IPS DF 19.7 (cell line): Measurements from ENCODE around the gene HSPA4L.

ENCODE experiments used
- DNase-seq: peaks from one replicate; pipeline ENCODE4 v3.0.0-alpha.2; 2013; ENCODE audit warnings: low read depth, low spot score

HSPA4L gene

DNA sequence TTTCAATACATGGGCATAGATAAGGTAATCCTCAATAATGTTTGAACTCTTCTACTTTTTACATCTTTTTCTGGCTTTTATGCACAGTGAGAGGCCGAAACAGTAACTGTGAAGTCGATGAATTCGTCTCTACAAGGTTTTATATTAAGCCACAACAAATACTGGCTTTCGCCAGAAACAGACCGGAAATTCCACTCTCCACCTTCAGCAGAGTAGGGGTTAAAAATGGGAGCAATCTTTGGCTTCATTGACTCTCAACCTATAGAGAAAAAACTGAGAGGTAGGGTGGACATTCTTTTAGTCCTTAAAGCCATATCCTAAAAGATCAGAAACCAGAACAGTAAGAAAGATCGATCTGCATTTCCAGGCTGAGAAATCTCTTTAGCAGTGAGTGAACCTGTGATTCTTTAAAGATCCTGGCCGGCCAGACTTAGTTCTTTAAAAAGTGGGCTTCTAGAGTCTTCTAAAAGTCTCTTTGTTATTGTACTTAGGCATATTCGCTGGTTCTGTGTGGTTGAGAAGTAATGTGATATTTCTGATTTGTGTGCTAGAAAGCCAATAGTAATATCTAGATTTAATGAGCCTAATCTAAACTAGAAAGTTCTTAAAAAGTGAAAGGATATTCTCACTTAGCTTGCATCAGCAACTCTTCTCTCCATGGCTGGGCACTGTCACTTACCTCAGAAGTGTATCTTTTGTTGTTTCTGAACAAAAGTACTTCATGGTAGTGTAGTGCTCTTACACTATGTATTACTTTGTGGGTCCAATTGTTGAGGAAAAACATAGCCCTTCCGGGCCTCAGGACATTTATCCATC, 2.0 kb downstream of the HSPA4L start:
- DNase-seq = no peak

DNA sequence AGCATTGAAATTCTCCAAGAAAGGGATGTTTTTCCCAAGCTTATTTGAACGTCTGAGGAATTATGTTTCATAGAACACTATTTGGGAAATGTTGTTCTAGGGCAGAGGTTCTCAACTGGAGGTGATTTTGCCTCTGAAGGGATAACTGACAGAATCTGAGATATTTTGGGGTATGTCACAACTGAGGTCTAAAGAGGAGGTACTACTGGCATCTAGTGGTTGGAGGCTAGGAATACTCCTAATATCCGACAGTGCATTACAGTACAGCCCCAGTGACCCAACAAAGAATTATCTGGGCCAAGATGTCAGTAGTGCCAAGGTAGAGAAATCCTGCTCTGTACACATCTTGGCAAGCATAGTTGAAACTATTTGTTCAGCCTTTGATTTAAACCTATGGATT, 6.4 kb downstream of the HSPA4L start:
- peak; percentile 12 for DNase-seq

DNA sequence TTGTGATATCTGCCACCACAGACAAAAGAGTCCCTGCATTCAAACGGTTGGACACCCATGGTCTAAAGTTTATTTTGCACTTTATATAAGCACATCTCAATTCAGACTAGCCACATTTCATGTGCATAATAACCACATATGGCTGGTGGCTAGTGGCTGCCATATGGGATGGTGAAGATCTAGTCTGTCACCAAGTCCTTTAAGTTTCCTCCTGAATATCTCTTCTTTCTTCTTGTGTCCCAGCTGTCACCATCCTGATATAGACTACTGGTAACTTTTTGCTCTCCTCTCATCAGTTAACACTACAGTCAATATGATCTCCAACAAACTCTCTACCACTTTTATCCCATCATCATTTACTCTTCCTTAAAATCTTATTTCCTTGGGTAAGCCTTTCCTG, 9.3 kb downstream of the HSPA4L start:
- no peak for DNase-seq

DNA sequence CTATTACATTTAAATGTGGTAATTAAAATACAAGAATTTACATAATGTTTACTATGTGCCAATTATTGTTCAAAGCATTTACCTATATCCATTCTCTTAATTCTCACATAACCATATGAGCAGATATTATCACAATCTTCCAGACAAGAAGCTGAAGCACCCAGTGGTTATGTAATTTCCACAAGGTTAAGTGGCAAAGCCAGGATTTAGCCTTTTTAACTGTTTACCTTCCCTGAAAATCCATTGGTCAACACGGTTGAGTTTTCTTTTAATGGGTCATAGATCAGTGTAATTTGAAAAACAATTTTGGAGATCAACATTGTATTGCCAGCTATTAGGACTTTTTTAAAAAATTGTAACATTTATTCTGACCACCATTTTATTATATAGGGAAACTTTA, 11.4 kb downstream of the HSPA4L start:
- DNase-seq = no peak

DNA sequence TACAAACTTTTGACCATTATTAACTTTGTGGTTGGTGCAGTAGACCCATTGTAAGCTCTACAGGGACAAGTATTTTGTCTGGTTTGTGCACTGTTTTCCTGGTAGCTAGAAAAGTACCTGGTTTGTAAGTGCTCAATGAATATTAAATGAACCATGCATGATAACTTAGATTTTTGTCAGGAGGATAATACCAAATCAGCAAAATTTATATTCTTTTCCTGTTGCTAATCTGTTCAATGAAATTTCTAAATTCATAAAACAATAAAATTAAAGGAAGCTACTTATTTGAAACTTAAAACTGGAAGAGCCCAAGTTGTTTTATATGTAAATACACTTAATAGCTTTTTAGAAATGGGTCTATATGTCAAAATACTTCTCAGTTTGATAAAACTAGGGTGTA, 17.6 kb downstream of the HSPA4L start:
- DNase-seq = no peak

DNA sequence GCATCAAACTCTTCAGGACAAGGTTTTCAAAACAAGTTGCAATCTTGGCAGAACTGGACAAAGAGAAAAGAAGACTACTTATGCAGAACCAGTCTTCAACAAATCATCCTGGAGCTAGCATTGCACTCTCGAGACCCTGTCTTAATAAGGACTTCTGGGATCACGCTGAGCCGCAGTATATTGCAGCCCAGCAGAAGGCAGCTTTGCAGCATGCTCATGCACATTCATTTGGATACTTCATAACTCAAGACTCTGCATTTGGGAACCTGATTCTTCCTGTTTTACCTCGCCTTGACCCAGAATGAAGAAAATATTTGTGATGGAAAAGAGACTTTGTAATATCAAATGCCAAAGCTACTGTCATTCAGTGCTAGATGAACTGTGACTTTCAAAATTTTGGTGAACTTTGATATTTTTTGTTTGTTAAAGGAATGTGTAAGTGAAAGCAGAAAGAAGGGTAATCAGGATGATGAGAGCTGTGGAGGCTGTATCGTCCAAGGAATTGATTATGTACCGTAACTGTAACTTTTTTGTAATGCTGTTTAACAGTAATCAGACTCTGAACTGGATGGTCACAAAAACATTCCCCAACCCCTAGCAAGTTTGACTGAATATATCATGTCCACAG, 27.2 kb downstream of the HSPA4L start:
- no peak for DNase-seq

DNA sequence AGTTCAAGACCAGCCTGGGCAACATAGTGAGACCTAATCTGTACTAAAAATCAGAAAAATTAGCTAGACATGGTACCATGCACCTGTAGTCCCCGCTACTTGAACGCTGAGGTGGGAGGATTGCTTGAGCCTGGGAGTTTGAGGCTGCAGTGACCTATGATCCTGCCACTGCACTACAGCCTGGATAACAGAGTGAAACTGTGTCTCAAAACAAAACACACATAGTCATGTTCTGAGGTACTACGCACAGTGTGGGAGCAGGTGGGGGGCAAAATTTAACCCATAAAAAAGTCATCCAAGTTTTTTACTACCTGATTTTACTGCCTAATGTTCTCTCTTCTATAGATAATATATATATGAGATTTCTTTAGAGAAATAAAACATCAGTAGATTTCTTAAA, 28.4 kb downstream of the HSPA4L start:
- DNase-seq = no peak

DNA sequence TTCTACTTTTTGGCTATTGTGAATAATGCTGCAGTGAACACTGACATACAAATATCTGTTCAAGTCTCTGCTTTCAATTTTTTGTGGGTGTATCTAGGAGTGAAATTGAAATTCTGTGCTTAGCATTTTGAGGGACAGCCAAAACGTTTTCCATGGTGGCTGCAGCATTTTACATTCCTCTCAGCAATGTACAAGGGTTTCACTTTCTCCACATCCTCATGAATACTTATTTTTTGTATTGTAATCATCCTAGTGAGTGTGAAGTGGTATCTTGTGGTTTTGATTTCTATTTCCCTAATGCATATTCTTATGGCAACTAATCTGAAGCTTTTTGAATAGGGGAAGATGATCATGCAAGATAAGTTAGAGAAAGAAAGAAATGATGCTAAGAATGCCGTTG, 40.3 kb downstream of the HSPA4L start:
- DNase-seq = no peak

DNA sequence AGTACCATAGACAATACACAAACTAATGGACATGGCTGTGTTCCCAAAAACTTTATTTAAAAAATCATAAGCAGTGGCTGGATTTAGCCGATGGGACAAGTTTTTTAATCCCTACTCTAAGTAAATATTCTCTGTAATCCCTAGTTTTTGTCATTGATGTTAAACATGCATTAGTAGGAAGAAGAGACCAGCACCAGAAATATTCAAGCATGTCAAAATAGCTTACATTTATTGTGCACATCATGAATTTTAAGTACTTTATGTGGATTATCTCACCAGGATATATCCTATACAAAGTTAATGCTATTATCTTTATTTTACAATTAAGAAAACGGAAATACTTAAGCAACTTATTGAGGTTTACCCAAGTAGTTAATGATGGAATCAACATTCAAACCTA, 46.0 kb downstream of the HSPA4L start:
- no peak for DNase-seq

DNA sequence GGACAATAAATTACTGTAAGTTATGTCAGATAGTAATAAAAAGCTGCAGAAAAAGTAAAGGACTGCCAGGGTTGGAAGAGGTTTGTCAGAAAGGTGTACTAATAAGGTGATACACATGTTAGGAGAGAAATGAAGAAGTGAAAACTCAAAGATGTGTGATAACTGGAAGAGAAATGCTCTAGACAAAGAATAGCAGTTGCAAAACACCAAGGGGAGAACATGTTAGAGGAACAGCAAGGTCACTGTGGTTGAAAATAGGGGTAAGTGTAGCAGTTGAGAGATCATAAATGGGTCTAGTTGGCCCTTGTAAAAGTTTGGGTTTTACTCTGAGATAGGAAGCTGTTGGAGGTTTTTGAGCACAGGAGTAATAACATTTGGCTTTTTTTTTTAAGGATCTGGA, 46.9 kb downstream of the HSPA4L start:
- DNase-seq = no peak

DNA sequence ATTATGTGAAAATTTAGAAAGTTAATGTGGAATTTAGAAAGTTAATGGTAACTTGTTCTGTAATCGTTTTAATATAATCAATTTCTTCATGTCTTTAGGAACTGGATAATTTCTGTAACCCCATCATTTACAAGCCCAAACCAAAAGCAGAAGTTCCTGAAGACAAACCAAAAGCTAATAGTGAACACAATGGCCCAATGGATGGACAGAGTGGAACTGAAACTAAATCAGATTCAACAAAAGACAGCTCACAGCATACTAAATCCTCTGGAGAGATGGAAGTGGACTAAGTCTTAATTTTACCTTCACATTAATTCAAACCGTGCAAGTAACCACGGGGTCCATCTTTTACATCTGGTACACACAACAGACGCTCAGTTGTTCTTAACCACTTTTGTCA, 50.5 kb downstream of the HSPA4L start:
- no peak for DNase-seq

DNA sequence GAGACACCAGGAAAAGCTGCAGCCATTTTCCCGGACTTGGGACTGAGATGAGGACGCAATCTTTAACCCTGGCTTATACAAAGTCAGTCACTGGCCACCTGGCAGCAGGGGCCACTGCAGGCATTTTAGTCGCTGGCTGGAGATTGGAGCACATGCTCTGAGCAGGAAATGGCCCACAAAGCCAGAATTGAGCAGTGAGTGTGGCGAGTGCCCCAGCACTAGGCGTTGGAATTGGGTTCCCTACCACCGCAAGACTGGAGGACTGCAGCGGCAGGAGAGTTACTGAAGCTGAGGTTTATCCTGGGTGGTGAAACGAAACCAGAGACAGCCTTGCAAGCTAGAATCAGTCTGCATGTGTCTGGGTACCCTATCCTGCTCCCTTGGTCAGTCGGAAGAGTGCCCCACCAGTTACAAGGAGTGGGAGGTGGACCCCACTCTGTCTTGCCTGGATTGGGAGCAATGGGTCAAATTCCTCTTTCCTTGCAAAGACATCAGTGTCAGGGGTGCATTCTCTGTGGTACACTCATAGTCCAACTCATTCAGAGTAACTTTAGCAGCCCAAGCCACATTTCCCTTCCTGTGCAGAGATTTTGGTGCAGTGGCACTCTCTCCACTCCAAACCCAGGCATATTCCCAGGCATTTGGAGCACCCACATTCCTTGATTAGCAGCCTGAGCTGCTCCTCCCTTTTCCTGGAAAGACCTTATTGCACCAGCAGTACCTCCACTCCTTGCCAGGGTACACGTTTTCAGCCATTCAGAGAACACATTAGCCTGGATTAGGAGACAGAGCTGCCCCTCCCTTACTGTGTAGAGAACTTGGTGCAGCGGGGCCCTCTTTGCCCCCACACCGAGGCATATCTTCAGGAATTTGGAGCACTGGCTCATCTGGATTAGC, 61.8 kb downstream of the HSPA4L start:
- DNase-seq = no peak

DNA sequence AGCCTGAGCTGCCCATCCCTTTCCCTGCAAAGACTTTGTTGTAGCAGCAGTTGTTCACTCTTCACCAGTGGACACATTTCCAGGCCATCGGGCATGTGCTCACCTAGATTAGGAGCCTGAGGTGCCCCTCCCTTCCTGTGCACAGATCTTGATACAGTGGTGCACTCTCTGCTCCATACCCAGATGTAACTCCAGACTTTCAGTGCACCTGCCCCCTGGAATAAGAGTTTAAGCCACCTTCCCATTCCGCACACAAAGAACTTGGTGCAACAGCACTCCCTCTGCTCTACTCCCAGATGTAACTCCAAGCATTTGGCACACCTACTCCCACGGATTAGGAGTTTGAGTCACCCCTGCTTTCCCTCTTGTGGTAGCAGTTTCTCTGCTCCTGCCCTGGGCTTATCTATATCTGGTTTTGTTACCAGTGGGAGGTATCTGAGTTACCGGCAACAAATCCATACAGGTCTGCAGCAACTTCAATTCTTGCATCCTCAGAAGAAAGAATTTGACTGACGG, 62.5 kb downstream of the HSPA4L start:
- DNase-seq = no peak

DNA sequence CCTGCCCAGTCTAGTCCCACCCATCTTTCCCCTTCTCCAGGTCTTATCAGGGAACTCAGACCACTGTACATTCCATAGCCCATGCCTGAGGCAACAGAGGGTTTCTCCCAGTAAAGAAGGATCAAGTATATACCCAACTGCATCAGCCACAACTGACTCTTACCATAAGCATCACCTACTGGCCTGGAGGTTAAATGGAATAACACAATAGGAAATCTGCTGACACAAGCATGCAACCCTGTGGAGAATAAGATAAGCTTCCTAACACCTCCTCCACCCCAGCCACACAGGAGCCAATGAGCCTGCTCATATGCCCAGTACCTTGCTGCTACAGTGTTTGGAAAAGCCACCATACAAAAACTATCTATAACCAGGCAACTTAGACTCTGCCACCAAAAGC, 63.9 kb downstream of the HSPA4L start:
- DNase-seq = no peak

DNA sequence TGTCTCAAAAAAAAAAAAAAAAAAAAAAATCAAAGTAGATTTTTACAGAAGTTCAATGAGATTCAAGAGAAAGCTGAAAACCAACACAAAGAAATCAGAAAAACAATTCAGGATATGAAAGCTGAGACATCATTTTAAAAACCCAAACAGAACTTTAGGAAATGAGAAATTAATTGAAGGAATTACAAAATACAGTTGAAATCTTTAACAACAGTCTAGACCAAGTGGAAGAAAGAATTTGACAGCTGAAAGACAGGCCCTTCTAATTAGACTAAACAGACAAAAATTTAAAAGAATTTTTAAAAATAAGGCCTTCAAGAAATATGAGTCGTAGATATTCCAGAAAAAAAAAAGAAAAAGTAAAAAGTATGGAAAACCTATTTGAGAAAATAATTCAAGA, 64.6 kb downstream of the HSPA4L start:
- no peak for DNase-seq

DNA sequence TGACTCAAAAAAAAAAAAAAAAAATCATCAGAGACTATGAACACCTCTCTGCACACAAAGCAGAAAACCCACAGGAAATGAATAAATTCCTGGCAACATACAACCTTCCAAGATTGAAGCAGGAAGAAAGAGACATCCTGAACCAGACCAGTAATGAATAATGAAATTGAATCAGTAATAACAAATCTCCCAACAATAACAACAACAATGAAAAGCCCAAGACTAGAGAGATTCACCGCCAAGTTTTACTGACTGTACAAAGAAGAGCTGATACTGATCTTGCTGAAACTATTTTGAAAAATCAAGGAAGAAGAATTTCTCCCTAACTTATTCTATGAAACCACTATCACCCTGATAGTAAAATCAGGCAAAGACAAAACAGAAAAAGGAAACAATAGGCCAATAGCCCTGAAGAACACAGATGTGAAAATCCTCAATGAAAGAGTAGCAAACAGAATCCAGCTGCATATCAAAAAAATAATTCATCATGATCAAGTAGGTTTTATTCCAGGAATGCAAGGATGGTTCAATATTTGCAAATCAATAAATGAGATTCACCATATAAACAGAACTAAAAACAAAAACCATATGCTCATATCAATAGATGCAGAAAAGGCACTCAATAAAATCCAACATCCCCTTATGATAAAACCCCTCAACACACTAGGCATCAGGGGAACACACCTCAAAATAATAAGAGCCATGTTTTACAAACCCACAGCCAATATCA, 67.5 kb downstream of the HSPA4L start:
- no peak for DNase-seq

DNA sequence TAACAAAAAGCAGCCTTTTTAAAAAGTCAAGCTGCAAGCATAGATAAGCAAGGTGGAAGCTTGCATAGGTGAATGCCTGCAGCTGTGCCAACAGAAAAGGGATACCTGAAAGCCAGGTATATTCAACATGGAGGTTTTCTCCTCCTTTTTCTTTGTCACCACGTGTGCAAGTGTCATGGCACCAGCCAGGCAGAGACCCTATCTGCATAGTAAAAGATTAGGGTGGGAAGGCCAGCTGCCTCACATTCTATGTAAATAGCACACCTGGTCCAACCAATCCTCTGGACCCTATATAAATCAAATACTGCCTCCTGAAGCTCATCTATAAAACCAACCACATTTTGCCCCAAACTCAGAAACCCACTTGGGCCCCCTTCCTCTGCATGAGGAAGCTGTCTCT, 70.5 kb downstream of the HSPA4L start:
- peak; percentile 57 for DNase-seq

DNA sequence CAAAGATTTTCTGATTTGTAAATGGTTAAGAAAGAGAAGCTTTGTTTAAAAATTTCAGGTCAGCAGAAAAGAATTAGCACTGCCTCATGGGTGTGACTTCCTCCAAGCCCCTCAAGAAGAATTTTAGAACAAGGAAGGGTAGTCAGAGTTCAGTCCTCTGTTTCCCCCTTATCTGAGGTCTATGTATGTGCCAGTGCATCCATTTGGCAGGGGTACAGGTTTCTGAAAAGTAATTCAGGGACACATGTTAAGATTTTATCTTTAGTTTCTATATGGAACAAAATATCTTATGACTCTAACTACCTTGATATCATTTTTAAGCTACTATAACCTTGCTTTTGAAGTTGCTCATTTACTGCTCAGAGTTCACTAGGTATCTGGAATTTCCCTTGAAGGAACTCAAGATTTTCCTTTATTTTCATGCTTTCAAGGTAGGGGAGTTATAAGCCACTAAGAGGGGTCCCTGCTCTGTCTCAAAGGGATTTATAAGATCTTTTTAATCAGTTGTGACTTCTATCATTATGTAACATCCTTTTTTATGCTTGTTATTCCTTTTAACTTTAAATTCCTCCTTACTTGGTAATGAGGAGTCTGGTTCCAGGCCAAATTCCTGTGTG, 74.2 kb downstream of the HSPA4L start:
- DNase-seq = no peak

DNA sequence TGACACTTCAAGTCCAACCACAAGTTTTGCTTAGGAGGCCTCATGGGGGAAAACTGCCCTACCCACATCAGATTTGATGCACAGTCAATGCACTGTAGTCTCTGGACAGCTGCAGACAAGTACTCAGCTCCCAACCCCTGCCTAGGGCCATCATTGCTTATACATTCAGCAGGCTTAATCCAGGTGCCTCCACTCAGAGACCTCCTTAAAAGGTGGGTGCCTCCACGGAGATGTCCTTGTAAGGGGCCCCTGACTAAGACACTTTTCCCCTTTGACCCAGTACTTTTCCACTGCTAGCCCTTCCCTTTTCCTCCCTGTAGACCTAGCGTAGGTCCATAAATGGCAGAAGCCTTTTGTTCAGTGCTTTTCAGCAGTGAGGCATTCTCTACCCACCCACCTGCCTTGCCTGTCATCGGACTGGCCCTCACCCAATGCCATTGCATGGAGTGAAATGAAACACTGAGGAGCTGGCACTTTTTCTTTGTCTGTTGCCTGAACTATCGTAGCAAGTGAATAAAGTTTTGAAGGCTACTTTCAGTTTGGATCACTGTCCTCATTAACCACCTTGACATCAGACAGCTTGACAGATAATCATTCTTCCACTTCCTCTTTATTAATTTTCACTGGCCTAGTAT, 74.8 kb downstream of the HSPA4L start:
- DNase-seq = no peak

DNA sequence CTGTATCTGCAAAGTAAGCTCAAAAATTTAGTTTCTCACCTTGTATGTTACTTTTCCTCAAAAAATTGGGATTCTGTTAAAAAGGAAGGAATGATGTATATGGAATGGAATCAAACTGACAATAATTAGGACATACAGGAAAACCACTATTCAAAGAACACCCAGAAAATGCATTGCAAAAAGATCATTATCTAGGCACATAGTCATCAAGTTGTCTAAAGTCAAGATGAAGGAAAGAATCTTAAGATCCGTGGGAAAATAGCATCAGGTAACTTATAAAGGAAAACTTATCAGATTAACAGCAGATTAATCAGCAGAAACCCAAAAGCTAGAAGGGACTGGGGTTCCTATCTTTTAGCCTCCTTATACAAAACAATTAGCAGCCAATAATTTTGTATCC, 75.5 kb downstream of the HSPA4L start:
- no peak for DNase-seq

DNA sequence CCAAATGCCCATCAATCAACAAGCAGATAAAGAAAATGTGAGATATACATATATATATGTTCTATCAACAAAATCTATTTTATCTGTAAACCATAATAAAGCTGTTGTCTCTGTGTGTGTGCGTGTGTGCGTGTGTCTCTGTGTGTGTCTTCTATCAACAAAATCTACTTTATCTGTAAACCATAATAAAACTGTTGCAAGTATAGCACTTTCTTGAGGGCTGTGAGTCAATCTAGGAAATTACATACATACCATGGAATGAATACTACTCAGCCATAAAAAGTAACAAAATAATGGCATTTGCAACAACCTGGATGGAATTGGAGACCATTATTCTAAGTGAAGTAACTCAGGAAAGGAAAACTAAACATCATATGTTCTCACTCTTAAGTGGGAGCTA, 86.1 kb downstream of the HSPA4L start:
- no peak for DNase-seq
